IMR-90 (cell line): ENCODE measurements around the gene VPS26C. TPM values are rescaled to one million over a fixed set of nuclear protein-coding genes. Genes with fewer than 3 reads are reported as not detected.
"Not testable (repeated sequence)": the region's sequence is repeated elsewhere in the genome, so short reads cannot be mapped to it uniquely, and the experiment has no call there.

Experiments used
- ATAC-seq: fragments of 200-7000 bp; cut with Tn5 transposase; 2 replicates; pipeline ENCODE4 v1.9.1; 2020; ENCODE audit warnings: low read depth, mild to moderate bottlenecking, moderate library complexity
- BruUV-seq: library from RNA; stranded (reverse); fragments of 400-500 nt; replicated peaks from 2 replicates; lab custom pipeline; 2021; lab: Mats Ljungman, UMichigan
- CTCF ChIA-PET: fragments of 300-600 bp; formaldehyde crosslinking; extraction: SDS; loops from one replicate; lab custom pipeline; 2021; ENCODE audit warnings: antibody characterized with exemption; lab: Yijun Ruan, JAX
- POLR2A ChIA-PET: fragments of 300-600 bp; sonication (Branson Sonifier 250); formaldehyde crosslinking; loops from one replicate; lab custom pipeline; 2022; ENCODE audit warnings: antibody characterized with exemption; ENCODE audit not compliant: unreplicated experiment; lab: Charles Lee
- DNase-seq: peaks from one replicate; pipeline ENCODE4 v3.0.0; 2013
- H2AFZ ChIP-seq: replicated peaks from 2 replicates; pipeline ENCODE3; 2013; ENCODE audit warnings: low read length, mild to moderate bottlenecking; ENCODE audit not compliant: poor library complexity
- H2AK5ac ChIP-seq: 2 replicates; pipeline ENCODE4 v1.6.1; 2013; ENCODE audit warnings: low read depth, low read length, inconsistent platforms
- H2AK9ac ChIP-seq: replicated peaks from 2 replicates; pipeline ENCODE3; 2013; ENCODE audit warnings: mild to moderate bottlenecking, low read depth, low read length, moderate library complexity; ENCODE audit not compliant: poor library complexity
- H2BK120ac ChIP-seq: 2 replicates; pipeline ENCODE4 v1.6.1; 2013; ENCODE audit warnings: low read depth, low read length, inconsistent platforms
- H2BK15ac ChIP-seq: 3 replicates; pipeline ENCODE4 v1.6.1; 2013; ENCODE audit warnings: low read depth, low read length, inconsistent platforms
- H2BK20ac ChIP-seq: 2 replicates; pipeline ENCODE4 v1.6.1; 2013; ENCODE audit warnings: low read depth, mild to moderate bottlenecking, inconsistent platforms, low read length, moderate library complexity
- H2BK5ac ChIP-seq: 2 replicates; pipeline ENCODE4 v1.6.1; 2013; ENCODE audit warnings: mild to moderate bottlenecking, low read depth, low read length, inconsistent platforms; ENCODE audit not compliant: poor library complexity, severe bottlenecking
- H3K14ac ChIP-seq: replicated peaks from 2 replicates; pipeline ENCODE4 v1.6.1; 2013; ENCODE audit warnings: low read depth, low read length, inconsistent platforms
- H3K18ac ChIP-seq: 2 replicates; pipeline ENCODE4 v1.6.1; 2013; ENCODE audit warnings: low read depth, low read length, control low read depth
- H3K23ac ChIP-seq: 2 replicates; pipeline ENCODE4 v1.6.1; 2013; ENCODE audit warnings: low read depth, low read length, inconsistent platforms
- H3K27ac ChIP-seq: 2 replicates; pipeline ENCODE4 v1.5.1; 2013; ENCODE audit warnings: mild to moderate bottlenecking, control low read depth, low read length; ENCODE audit not compliant: insufficient read depth
- H3K27me3 ChIP-seq: 2 replicates; pipeline ENCODE4 v1.6.1; 2013; ENCODE audit warnings: low read length; ENCODE audit not compliant: control insufficient read depth, insufficient read depth
- H3K36me3 ChIP-seq: 2 replicates; pipeline ENCODE4 v1.6.1; 2013; ENCODE audit warnings: low read length, mixed read lengths; ENCODE audit not compliant: control insufficient read depth, insufficient read depth
- H3K4ac ChIP-seq: 2 replicates; pipeline ENCODE4 v1.6.1; 2013; ENCODE audit warnings: low read depth, low read length, inconsistent platforms
- H3K4me1 ChIP-seq: 2 replicates; pipeline ENCODE4 v1.6.1; 2013; ENCODE audit warnings: low read length, mixed read lengths; ENCODE audit not compliant: control insufficient read depth, insufficient read depth
- H3K4me2 ChIP-seq: 2 replicates; pipeline ENCODE4 v1.6.1; 2013; ENCODE audit warnings: low read depth, mild to moderate bottlenecking, control low read depth, low read length, moderate library complexity
- H3K4me3 ChIP-seq: 2 replicates; pipeline ENCODE4 v1.5.1; 2013; ENCODE audit warnings: low read depth, mild to moderate bottlenecking, control low read depth, low read length, moderate library complexity; ENCODE audit not compliant: insufficient read depth
- H3K56ac ChIP-seq: 2 replicates; pipeline ENCODE4 v1.6.1; 2013; ENCODE audit warnings: low read length, inconsistent platforms; ENCODE audit not compliant: insufficient read depth; ENCODE audit errors: extremely low read depth
- H3K79me1 ChIP-seq, 2 experiments: 2 replicates each; pipeline ENCODE4 v1.6.1; 2013; ENCODE audit warnings: low read length in 2 of 2, inconsistent platforms in 1 of 2, low read depth in 1 of 2
- H3K9ac ChIP-seq: 2 replicates; pipeline ENCODE4 v1.6.1; 2013; ENCODE audit warnings: low read depth, low read length, control low read depth
- H3K9me1 ChIP-seq: 2 replicates; pipeline ENCODE4 v1.6.1; 2013; ENCODE audit warnings: low read length, inconsistent platforms; ENCODE audit not compliant: insufficient read depth
- H3K9me3 ChIP-seq: 2 replicates; pipeline ENCODE4 v1.6.1; 2013; ENCODE audit warnings: low read length; ENCODE audit not compliant: control insufficient read depth, insufficient read depth
- H4K20me1 ChIP-seq: 2 replicates; pipeline ENCODE4 v1.6.1; 2013; ENCODE audit warnings: low read length, inconsistent platforms; ENCODE audit not compliant: insufficient read depth
- H4K5ac ChIP-seq: 2 replicates; pipeline ENCODE4 v1.6.1; 2013; ENCODE audit warnings: mild to moderate bottlenecking, low read depth, low read length, control low read depth
- H4K8ac ChIP-seq, 2 experiments: 2 replicates each; pipeline ENCODE4 v1.6.1; 2013; ENCODE audit warnings: low read depth in 2 of 2, low read length in 2 of 2, control low read depth in 1 of 2, inconsistent platforms in 1 of 2
- H4K91ac ChIP-seq: 2 replicates; pipeline ENCODE4 v1.6.1; 2013; ENCODE audit warnings: low read depth, low read length, inconsistent platforms; ENCODE audit not compliant: insufficient read depth
- WGBS, 2 experiments: methylation state at CpG; one replicate each; pipeline versions ENCODE4 v1.1.5 to v1.1.7; 2013; ENCODE audit warnings: missing lambda C conversion rate in 2 of 2; ENCODE audit not compliant: insufficient read length in 1 of 2; ENCODE audit errors: extremely low coverage in 2 of 2; 5-methylcytosine and 5-hydroxymethylcytosine counted together
- dilution Hi-C: fragments of 300-500 bp; cut with HindIII; formaldehyde crosslinking; loops from one replicate; pipeline ENCODE4 v1.14.3; 2018; ENCODE audit warnings: low sequenced_read_pairs; ENCODE audit not compliant: unreplicated experiment
- in situ Hi-C: fragments of 300-500 bp; cut with MboI; formaldehyde crosslinking; loops from 3 replicates; pipeline ENCODE4 v1.14.3; 2019; ENCODE audit warnings: low sequenced_read_pairs, inconsistent platforms, mixed read lengths
- intact Hi-C: fragments of 100-400 bp; cut with micrococcal nuclease; formaldehyde crosslinking; loops from 2 replicates; pipeline ENCODE4 v1.10.0; 2022
- polyA plus RNA-seq, 3 experiments: library from polyadenylated mRNA; depleted of rRNA; stranded (reverse); fragments of >200 nt; gene quantifications; 2 replicates each; pipeline ENCODE4 v1.2.3, GENCODE V29; 2012; ENCODE audit warnings: low replicate concordance in 1 of 3
- total RNA-seq: library from RNA; depleted of rRNA; stranded (reverse); fragments of >200 nt; gene quantifications from 2 replicates; pipeline ENCODE4 v1.2.3, GENCODE V29; 2012

Gene VPS26C
- total and polyA plus RNA-seq, 2 of the 4 experiments (the other 2 are of a cell fraction): 30.0 to 36.6 TPM

DNA sequence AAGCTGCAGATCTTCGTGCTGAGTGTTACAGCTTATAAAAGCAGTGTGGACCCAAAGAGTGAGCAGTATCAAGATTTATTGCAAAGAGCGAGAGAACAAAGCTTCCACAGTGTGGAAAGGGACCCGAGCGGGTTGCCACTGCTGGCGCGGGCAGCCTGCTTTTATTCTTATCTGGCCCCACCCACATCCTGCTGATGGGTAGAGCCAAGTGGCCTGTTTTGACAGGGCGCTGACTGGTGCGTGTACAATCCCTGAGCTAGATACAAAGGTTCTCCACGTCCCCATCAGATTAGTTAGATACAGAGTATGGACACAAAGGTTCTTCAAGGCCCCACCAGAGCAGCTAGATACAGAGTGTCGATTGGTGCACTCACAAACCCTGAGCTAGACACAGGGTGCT lies 15.5 kb upstream of the VPS26C start:
- H3K4me3 ChIP-seq, H4K91ac ChIP-seq, CTCF ChIA-PET, H2BK20ac ChIP-seq, H3K14ac ChIP-seq, intact Hi-C loops, H4K20me1 ChIP-seq, H3K9me3 ChIP-seq, H3K9ac ChIP-seq, H3K4ac ChIP-seq, H4K5ac ChIP-seq, H3K18ac ChIP-seq, H2BK15ac ChIP-seq, POLR2A ChIA-PET, H2AFZ ChIP-seq, H3K23ac ChIP-seq, H3K4me1 ChIP-seq, in situ Hi-C loops, H3K9me1 ChIP-seq, H3K4me2 ChIP-seq, H3K79me1 ChIP-seq, H2AK9ac ChIP-seq, H3K56ac ChIP-seq, DNase-seq, H4K8ac ChIP-seq, BruUV-seq, H3K27ac ChIP-seq, H2AK5ac ChIP-seq, ATAC-seq, H3K36me3 ChIP-seq, H2BK5ac ChIP-seq, H3K27me3 ChIP-seq, dilution Hi-C loops, H2BK120ac ChIP-seq: not testable (repeated sequence)
- 83% methylated on average over 1 of the region's 10 CpGs; no CpG with 5 or more reads in 1 of the 2 experiments for WGBS, 2 experiments
